Esophagus (tissue), 2 donors: ENCODE data around the gene SLC17A2. TPM values are rescaled to one million over a fixed set of nuclear protein-coding genes. Genes with fewer than 3 reads are reported as not detected.
"Not testable (repeated sequence)": the region's sequence is repeated elsewhere in the genome, so short reads cannot be mapped to it uniquely, and the experiment has no call there.

Source experiments
- H3K27ac ChIP-seq, 2 donors: one replicate each; pipeline ENCODE4 v1.5.1; 2013; ENCODE audit warnings: low read depth in 2 of 2, mild to moderate bottlenecking in 2 of 2, inconsistent platforms in 1 of 2, low read length in 1 of 2, moderate library complexity in 1 of 2
- H3K27me3 ChIP-seq, 2 donors: one replicate each; pipeline ENCODE4 v1.6.1; 2013; ENCODE audit warnings: low read length in 2 of 2, control low read depth in 1 of 2, mild to moderate bottlenecking in 1 of 2; ENCODE audit not compliant: insufficient read depth in 2 of 2, control insufficient read depth in 1 of 2
- H3K36me3 ChIP-seq, 2 donors: one replicate each; pipeline ENCODE4 v1.6.1; 2013; ENCODE audit warnings: low read length in 1 of 2; ENCODE audit not compliant: control insufficient read depth in 2 of 2, insufficient read depth in 2 of 2
- H3K4me1 ChIP-seq, 2 donors: one replicate each; pipeline ENCODE4 v1.6.1; 2013; ENCODE audit warnings: low read length in 1 of 2; ENCODE audit not compliant: control insufficient read depth in 2 of 2, insufficient read depth in 2 of 2
- H3K4me3 ChIP-seq, 2 donors: one replicate each; pipeline ENCODE4 v1.5.1; 2013; ENCODE audit warnings: low read length in 2 of 2, mild to moderate bottlenecking in 2 of 2, low read depth in 1 of 2, moderate library complexity in 1 of 2
- H3K9me3 ChIP-seq, 2 donors: one replicate each; pipeline ENCODE4 v1.6.1; 2013; ENCODE audit warnings: mild to moderate bottlenecking in 2 of 2, low read depth in 1 of 2, low read length in 1 of 2, moderate library complexity in 1 of 2; ENCODE audit not compliant: control insufficient read depth in 2 of 2, insufficient read depth in 1 of 2
- WGBS, 2 donors: extraction: QIAGEN DNeasy Blood & Tissue Kit; methylation state at CpG; one replicate each; pipeline ENCODE4 v1.1.7; 2013; 5-methylcytosine and 5-hydroxymethylcytosine counted together
- polyA plus RNA-seq, 2 donors: library from polyadenylated mRNA; stranded (reverse); fragments of 200-250 nt; gene quantifications; one replicate each; pipeline ENCODE4 v1.2.3, GENCODE V29; 2013
- donor health status: healthy with polysubstance abuse.
- donor health status: Bipolar disorder and iron deficiency.

SLC17A2 gene
- polyA plus RNA-seq, 2 donors, result not detected

GRCh38 chr6:25942561-25943147 is 12.2 kb upstream of the SLC17A2 start:
- no peaks in the 10 kb centered on the region for H3K27me3 ChIP-seq
- no peaks in the 10 kb centered on the region for H3K36me3 ChIP-seq
- no peak overlapping the region for H3K27ac ChIP-seq
- no peaks in the 10 kb centered on the region for H3K4me1 ChIP-seq
- H3K9me3 ChIP-seq, result no peaks in the 10 kb centered on the region
- H3K4me3 ChIP-seq, result no peak overlapping the region
- 29 to 32% methylated on average over 3 of the region's 3 CpGs for WGBS, 2 donors

GRCh38 chr6:25939593-25939992 is 9.1 kb upstream of the SLC17A2 start:
- H3K27ac ChIP-seq, result no peak overlapping the region
- WGBS, 2 donors, result 59 to 79% methylated on average over 2 of the region's 2 CpGs
- no peaks in the 10 kb centered on the region for H3K9me3 ChIP-seq
- H3K36me3 ChIP-seq, result no peaks in the 10 kb centered on the region
- H3K4me1 ChIP-seq, result no peaks in the 10 kb centered on the region
- H3K4me3 ChIP-seq, result no peak overlapping the region
- H3K27me3 ChIP-seq, result peaks cover 0 to 2% of the 10 kb centered on the region in 2 donors

- no peaks in the 10 kb centered on the region for H3K9me3 ChIP-seq
- no peaks in the 10 kb centered on the region for H3K36me3 ChIP-seq
- peaks cover 0 to 2% of the 10 kb centered on the region in 2 donors for H3K27me3 ChIP-seq
- 89 to 92% methylated on average over 5 of the region's 5 CpGs for WGBS, 2 donors
- no peak overlapping the region for H3K27ac ChIP-seq
- no peak overlapping the region for H3K4me3 ChIP-seq
- H3K4me1 ChIP-seq, result no peaks in the 10 kb centered on the region
Observed at GRCh38 chr6:25935953-25936352, 5.5 kb upstream of the SLC17A2 start.

- Histone ChIP-seq H3K4me1 (no peaks in the 10 kb centered on the region), H3K27ac (no peak overlapping the region), H3K9me3 (no peaks in the 10 kb centered on the region), H3K27me3 (peaks cover 0 to 2% of the 10 kb centered on the region in 2 donors), H3K4me3 (no peak overlapping the region), H3K36me3 (no peaks in the 10 kb centered on the region)
- WGBS, 2 donors, result 57 to 61% methylated on average over 3 of the region's 3 CpGs
Observed at GRCh38 chr6:25934735-25935313, 4.3 kb upstream of the SLC17A2 start.

- H3K27me3 ChIP-seq, result peaks cover 0 to 2% of the 10 kb centered on the region in 2 donors
- 51 to 53% methylated on average over 2 of the region's 2 CpGs for WGBS, 2 donors
- H3K27ac ChIP-seq, result no peak overlapping the region
- no peaks in the 10 kb centered on the region for H3K9me3 ChIP-seq
- H3K4me1 ChIP-seq, result no peaks in the 10 kb centered on the region
- H3K36me3 ChIP-seq, result no peaks in the 10 kb centered on the region
- no peak overlapping the region for H3K4me3 ChIP-seq
Observed at GRCh38 chr6:25934156-25934555, 3.7 kb upstream of the SLC17A2 start.

GRCh38 chr6:25931411-25931709 is 869 bp upstream of the SLC17A2 start:
- no peaks in the 10 kb centered on the region for H3K4me1 ChIP-seq
- H3K36me3 ChIP-seq, result no peaks in the 10 kb centered on the region
- H3K27me3 ChIP-seq, result no peaks in the 10 kb centered on the region
- WGBS, 2 donors, result 63 to 70% methylated on average over 1 of the region's 1 CpG
- H3K4me3 ChIP-seq, result no peak overlapping the region
- no peaks in the 10 kb centered on the region for H3K9me3 ChIP-seq
- H3K27ac ChIP-seq, result no peak overlapping the region

GRCh38 chr6:25929785-25930184 is 706 bp downstream of the SLC17A2 start:
- H3K4me1 ChIP-seq, H3K36me3 ChIP-seq, H3K9me3 ChIP-seq, H3K4me3 ChIP-seq, H3K27ac ChIP-seq, H3K27me3 ChIP-seq: not testable (repeated sequence)
- WGBS, 2 donors, result 89 to 90% methylated on average over 12 of the region's 12 CpGs

- 75 to 80% methylated on average over 4 of the region's 4 CpGs for WGBS, 2 donors
- H3K9me3 ChIP-seq, result no peaks in the 10 kb centered on the region
- H3K36me3 ChIP-seq, result no peaks in the 10 kb centered on the region
Observed at GRCh38 chr6:25928562-25929324, 1.7 kb downstream of the SLC17A2 start.

GRCh38 chr6:25927756-25928216 is 2.7 kb downstream of the SLC17A2 start:
- no peak overlapping the region for H3K4me3 ChIP-seq
- H3K9me3 ChIP-seq, result no peaks in the 10 kb centered on the region
- no peaks in the 10 kb centered on the region for H3K36me3 ChIP-seq
- H3K27ac ChIP-seq, result no peak overlapping the region
- no peaks in the 10 kb centered on the region for H3K27me3 ChIP-seq
- 53 to 72% methylated on average over 2 of the region's 2 CpGs for WGBS, 2 donors
- H3K4me1 ChIP-seq, result no peaks in the 10 kb centered on the region

More at GRCh38 chr6:25928562-25929324, 1.7 kb downstream of the SLC17A2 start:
- Histone ChIP-seq H3K4me1 (no peaks in the 10 kb centered on the region), H3K27ac (no peak overlapping the region), H3K4me3 (no peak overlapping the region), H3K27me3 (no peaks in the 10 kb centered on the region)
